Progenitor cell of endocrine pancreas (in vitro differentiated cells): Measurements from ENCODE around the gene COL4A1. TPM values are rescaled to one million over a fixed set of nuclear protein-coding genes. Genes with fewer than 3 reads are reported as not detected.
A peak's percentile ranks its signal among the peaks of the same experiment; 100 is the strongest.

Source experiments
- DNase-seq: peaks from one replicate; pipeline ENCODE4 v3.0.0; 2021; ENCODE audit warnings: low spot score; ENCODE audit not compliant: unreplicated experiment
- H3K27ac Mint-ChIP-seq: 2 replicates; pipeline ENCODE4 v1.8.0; 2021; ENCODE audit warnings: mild to moderate bottlenecking, moderate library complexity, mixed read lengths
- H3K27me3 Mint-ChIP-seq: 2 replicates; pipeline ENCODE4 v1.8.0; 2021; ENCODE audit warnings: mixed read lengths
- H3K36me3 Mint-ChIP-seq: 2 replicates; pipeline ENCODE4 v1.8.0; 2022; ENCODE audit warnings: mixed read lengths; ENCODE audit not compliant: insufficient read depth
- H3K4me1 Mint-ChIP-seq: 2 replicates; pipeline ENCODE4 v1.8.0; 2021; ENCODE audit warnings: low read depth, mixed read lengths
- H3K4me3 Mint-ChIP-seq: 2 replicates; pipeline ENCODE4 v1.8.0; 2021; ENCODE audit warnings: low read depth, mild to moderate bottlenecking, moderate library complexity, mixed read lengths
- H3K9me3 Mint-ChIP-seq: 2 replicates; pipeline ENCODE4 v1.8.0; 2021; ENCODE audit warnings: low read depth, mixed read lengths
- total RNA-seq: library from RNA; stranded (reverse); gene quantifications from 2 replicates; pipeline ENCODE4 v1.2.1, GENCODE V29; 2021
- TF ChIP-seq, protein P1 (sequence below): fragments of 200-600 bp; sonication (generic); IDR thresholded peaks from one replicate; pipeline ENCODE4 v1.5.0; 2021; ENCODE audit warnings: antibody characterized with exemption, mild to moderate bottlenecking; ENCODE audit not compliant: unreplicated experiment

The COL4A1 gene
- total RNA-seq, 1 donor from 2014 or later = 81.3 TPM

DNA sequence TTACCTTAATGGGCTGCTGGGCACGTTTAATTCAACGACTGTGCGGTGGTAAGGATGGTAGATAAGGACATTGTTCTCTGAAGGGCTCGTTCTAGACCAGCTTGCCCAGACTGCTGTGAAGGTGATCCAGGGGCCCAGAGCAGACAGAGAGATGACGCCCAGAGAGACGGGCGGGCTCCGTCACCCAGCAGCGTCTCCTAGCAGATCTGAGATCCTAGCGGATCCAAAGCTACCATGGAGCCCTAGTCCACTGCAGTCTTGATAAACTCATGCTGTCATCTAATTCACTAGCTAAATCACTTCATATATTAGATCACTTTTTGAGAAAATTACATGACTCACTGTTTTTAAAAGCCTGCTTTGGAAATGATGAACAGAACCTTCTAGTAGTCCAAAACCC is 21.6 kb upstream of the COL4A1 start:
- H3K9me3 Mint-ChIP-seq = no peaks in the 10 kb centered on the region
- no peak overlapping the region for H3K4me3 Mint-ChIP-seq
- DNase-seq = no peak
- peaks cover 3% of the 10 kb centered on the region for H3K27me3 Mint-ChIP-seq
- TF ChIP-seq, protein P1, sequence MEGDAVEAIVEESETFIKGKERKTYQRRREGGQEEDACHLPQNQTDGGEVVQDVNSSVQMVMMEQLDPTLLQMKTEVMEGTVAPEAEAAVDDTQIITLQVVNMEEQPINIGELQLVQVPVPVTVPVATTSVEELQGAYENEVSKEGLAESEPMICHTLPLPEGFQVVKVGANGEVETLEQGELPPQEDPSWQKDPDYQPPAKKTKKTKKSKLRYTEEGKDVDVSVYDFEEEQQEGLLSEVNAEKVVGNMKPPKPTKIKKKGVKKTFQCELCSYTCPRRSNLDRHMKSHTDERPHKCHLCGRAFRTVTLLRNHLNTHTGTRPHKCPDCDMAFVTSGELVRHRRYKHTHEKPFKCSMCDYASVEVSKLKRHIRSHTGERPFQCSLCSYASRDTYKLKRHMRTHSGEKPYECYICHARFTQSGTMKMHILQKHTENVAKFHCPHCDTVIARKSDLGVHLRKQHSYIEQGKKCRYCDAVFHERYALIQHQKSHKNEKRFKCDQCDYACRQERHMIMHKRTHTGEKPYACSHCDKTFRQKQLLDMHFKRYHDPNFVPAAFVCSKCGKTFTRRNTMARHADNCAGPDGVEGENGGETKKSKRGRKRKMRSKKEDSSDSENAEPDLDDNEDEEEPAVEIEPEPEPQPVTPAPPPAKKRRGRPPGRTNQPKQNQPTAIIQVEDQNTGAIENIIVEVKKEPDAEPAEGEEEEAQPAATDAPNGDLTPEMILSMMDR = no peak
- H3K27ac Mint-ChIP-seq = no peak overlapping the region
- H3K36me3 Mint-ChIP-seq = peaks cover 2% of the 10 kb centered on the region
- H3K4me1 Mint-ChIP-seq = peaks cover 25% of the 10 kb centered on the region

DNA sequence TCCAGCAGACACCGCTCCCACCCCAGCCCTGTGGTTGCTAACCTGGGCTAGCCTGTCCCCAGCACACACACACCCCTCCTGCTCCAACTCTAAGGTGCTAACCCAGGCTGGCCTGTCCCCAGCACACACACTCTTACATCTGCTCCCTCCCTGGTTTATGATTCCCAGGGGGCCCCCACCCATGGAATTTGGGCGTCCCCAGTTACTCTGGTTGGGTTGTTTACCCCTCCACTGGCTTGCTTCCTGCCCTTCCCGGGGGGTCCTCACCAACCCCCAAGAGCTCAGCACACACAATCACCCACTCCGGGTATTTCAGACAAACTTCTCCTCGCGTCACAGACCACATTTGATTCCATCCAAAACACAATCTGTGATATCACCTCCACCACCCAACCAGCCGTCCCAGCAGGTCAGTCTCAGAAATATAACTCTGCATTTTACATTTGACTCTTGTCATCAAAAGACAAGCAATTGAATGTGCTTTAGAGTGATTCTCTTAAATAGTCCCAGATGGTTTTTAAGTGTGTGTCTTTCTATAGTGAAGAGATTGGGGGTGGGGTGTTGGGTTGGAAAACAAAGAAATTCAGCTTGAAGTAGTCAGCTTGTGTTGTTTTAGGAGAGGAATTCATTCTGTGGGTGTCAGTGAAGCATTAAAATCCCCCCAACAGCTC is 20.2 kb upstream of the COL4A1 start:
- Mint-ChIP-seq H3K9me3 (no peaks in the 10 kb centered on the region), H3K4me3 (peak overlapping the region; percentile 4)

DNA sequence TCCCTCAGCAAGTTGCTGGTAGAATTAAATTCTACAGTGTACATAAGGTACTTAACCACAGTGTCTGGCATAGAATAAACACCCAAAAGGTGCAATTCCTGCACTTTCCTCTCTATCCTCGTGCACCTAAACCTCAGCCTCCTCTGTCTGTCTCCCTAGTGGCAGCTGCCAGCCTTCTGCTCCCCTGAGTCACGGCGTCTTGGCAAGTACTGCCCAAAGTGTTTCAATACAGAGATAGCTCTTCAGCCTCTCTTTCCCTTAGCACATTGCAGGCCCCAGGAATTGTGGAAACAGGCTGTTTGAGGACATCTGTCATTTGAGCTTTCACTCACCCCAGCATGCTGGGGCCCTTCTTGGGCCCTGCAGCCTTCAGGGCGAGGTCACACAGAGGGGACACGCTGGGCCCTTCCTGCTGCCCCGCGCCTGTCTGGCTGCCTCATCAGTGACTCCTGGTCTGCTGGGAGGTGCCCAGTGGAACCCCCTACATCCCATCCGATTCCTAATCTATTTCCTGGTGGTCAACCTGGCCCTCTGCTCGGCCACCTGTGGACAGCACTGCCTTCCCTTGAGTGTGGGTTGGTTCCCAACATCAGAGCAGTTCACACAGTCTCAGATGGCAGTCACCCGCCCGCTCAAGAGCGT is 19.4 kb upstream of the COL4A1 start:
- Mint-ChIP-seq H3K27ac (peak overlapping the region; percentile 45), H3K27me3 (peaks cover 3% of the 10 kb centered on the region), H3K9me3 (peaks cover 1% of the 10 kb centered on the region), H3K36me3 (peaks cover 4% of the 10 kb centered on the region), H3K4me3 (no peak overlapping the region), H3K4me1 (peaks cover 22% of the 10 kb centered on the region)
- no peak for DNase-seq
- TF ChIP-seq, protein P1 = no peak

More for the DNA sequence above, 20.2 kb upstream of the COL4A1 start:
- H3K27ac Mint-ChIP-seq = peak overlapping the region; percentile 45
- no peak for DNase-seq
- peaks cover 4% of the 10 kb centered on the region for H3K36me3 Mint-ChIP-seq
- peaks cover 26% of the 10 kb centered on the region for H3K4me1 Mint-ChIP-seq
- H3K27me3 Mint-ChIP-seq = peaks cover 3% of the 10 kb centered on the region
- TF ChIP-seq, protein P1 = no peak

DNA sequence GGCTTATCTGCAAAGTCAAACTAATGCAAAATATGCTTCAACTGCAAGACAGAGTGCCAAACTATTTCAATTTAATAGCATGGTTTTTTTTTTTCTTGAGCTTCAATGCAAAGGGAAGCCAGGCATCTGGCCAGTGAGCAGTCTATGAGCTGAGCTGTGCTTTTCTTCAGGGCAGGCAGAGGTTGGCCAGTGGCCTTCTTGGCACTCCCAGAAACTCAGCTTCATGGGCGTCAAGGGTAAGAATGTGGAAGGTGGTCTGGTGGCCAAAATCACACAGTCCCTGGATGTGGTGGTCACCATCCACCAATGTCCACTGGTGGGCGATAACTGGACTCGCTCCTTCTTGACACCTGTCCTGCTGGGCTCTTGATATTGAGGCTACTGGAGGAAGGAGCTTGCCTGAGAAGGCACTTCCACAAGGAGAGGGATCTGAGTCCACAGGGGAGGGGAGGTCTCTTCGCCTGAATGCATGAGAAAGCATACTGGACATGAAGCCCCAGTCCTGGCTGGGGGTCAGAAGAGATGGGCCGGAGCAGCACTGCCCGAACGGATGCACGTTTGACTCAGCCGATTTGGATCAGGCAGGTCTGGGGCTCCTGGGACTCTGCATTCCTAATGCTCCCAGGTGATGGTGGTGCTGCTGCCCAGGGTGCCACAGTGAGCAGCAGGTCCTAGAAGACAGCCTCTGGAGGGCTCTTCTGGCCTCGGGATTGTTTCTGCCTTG is 17.2 kb upstream of the COL4A1 start:
- Mint-ChIP-seq H3K27me3 (peaks cover 3% of the 10 kb centered on the region), H3K4me3 (no peak overlapping the region), H3K27ac (no peak overlapping the region), H3K9me3 (peaks cover 3% of the 10 kb centered on the region), H3K4me1 (peaks cover 19% of the 10 kb centered on the region), H3K36me3 (peaks cover 5% of the 10 kb centered on the region)
- DNase-seq = no peak
- TF ChIP-seq, protein P1 = no peak

DNA sequence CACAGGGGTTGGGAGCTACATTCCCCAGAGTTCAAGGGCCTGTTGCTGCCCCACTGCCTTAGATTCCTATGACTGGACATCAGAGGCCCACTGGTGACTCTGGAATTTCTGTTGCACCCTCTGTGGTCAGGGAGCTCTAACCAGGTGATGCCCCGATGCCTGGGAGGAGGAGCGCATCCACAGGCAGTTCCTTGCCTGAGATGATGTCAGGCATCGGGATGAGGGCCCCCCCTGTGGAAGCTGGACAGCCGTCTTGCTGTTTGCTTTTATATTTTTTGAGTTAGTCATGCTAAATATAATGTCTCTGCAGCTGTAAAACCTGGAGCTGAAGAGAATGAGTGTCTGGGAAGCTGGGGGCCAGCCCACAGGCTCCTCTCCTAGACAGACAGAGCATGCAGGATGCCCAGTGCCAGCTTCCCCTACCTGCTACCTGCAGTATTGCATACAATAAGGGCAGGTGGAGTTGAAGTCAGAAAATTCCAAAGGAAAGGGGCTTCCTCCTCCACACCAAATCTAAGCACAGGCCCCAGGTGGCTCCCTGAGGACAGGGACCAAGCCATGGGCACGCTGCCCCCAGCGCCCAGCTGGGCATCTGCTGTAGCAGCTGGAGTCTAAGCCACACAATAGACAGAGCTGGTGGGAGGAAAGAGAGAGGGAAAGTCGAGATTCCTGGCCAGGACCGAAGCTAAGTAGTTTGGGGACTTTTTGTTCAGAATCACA is 16.4 kb upstream of the COL4A1 start:
- Mint-ChIP-seq H3K36me3 (peaks cover 5% of the 10 kb centered on the region), H3K27me3 (peaks cover 3% of the 10 kb centered on the region), H3K27ac (no peak overlapping the region), H3K4me3 (no peak overlapping the region), H3K9me3 (peaks cover 3% of the 10 kb centered on the region), H3K4me1 (peaks cover 19% of the 10 kb centered on the region)
- no peak for DNase-seq
- TF ChIP-seq, protein P1 = peak; percentile 26
